Spinal cord (tissue), 10 donors: Measurements from ENCODE around the gene NDUFA5. TPM values are rescaled to one million over a fixed set of nuclear protein-coding genes. Genes with fewer than 3 reads are reported as not detected.

Experiments used
- DNase-seq, 6 donors: peaks; one replicate each; pipeline versions ENCODE4 v3.0.0 to v3.0.0-alpha.2; 2013 to 2015; ENCODE audit warnings: low spot score in 6 of 6, low read depth in 4 of 6
- H3K27ac ChIP-seq: one replicate; pipeline ENCODE4 v1.5.1; 2013; ENCODE audit warnings: low read depth, low read length, control low read depth
- H3K27me3 ChIP-seq: one replicate; pipeline ENCODE4 v1.6.1; 2013; ENCODE audit warnings: low read length; ENCODE audit not compliant: control insufficient read depth, insufficient read depth
- H3K36me3 ChIP-seq: one replicate; pipeline ENCODE4 v1.6.1; 2013; ENCODE audit warnings: low read length; ENCODE audit not compliant: control insufficient read depth, insufficient read depth
- H3K4me1 ChIP-seq: one replicate; pipeline ENCODE4 v1.6.1; 2013; ENCODE audit warnings: low read length; ENCODE audit not compliant: control insufficient read depth, insufficient read depth
- H3K4me3 ChIP-seq: one replicate; pipeline ENCODE4 v1.5.1; 2013; ENCODE audit warnings: low read depth, low read length, control low read depth
- H3K9me3 ChIP-seq: one replicate; pipeline ENCODE4 v1.6.1; 2013; ENCODE audit warnings: low read length; ENCODE audit not compliant: control insufficient read depth, insufficient read depth
- WGBS: methylation state at CpG from one replicate; pipeline ENCODE4 v1.1.5; 2013; ENCODE audit warnings: missing lambda C conversion rate; ENCODE audit not compliant: insufficient coverage; 5-methylcytosine and 5-hydroxymethylcytosine counted together
- polyA plus RNA-seq, 2 donors: library from polyadenylated mRNA; unstranded; fragments of 120-200 nt; gene quantifications; one replicate each; pipeline ENCODE4 v1.2.1, GENCODE V29; 2013; ENCODE audit not compliant: insufficient read length in 2 of 2
- total RNA-seq, 2 donors: library from RNA; depleted of rRNA in 1 of 2; stranded (reverse); fragments of 120-200 nt in 1 of 2; fragments of >200 nt in 1 of 2; gene quantifications; one replicate each; pipeline versions ENCODE4 v1.2.3 to v1.2.4, GENCODE V29; 2013 to 2014
- donor health status: healthy.

Gene NDUFA5
- total and polyA plus RNA-seq, 4 donors: 99.9 to 259 (median 184) TPM

DNA sequence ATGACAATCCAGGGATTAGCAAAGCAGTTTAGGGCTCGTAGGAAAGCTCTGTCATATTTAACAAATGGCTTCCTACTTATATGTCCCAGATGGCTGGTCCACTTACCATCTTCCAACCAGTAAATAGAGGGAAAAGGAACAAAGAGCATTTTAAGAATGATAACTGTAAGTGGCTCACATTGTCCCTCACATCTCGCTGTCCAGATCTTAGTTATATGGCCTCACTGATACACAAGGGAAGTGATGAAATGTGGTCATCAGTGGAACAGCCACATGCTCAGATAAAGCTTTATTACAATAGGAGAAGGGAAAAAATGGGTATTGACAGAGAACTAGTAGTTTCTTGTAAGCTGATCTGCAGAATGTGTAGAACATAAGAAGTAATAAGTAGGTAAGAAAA, 59.0 kb downstream of the NDUFA5 start:
- no peak for DNase-seq
- Histone ChIP-seq H3K4me1 (no peaks in the 10 kb centered on the region), H3K9me3 (no peaks in the 10 kb centered on the region), H3K36me3 (no peaks in the 10 kb centered on the region), H3K4me3 (no peak overlapping the region), H3K27me3 (no peaks in the 10 kb centered on the region), H3K27ac (no peak overlapping the region)
- WGBS: no CpG with 5 or more reads among the region's 2 CpGs

DNA sequence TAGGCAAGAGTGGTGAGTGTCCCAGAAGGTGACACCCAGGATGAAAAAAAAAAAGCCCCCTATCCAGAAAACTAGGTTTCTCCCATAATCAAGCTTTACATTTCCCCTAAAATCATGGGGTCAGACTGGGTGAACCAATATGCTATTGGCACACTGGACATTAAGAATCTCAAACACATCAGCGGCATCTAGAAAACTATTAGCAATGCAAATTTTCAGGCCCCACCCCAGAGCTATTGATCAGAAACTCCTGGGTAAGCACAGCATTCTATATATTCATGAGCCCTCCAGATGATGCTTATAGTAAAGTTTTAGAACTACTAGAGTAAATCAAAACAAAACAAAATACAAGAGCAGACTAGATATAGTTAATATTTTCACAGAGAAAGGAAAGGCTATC, 59.6 kb downstream of the NDUFA5 start:
- Histone ChIP-seq H3K4me3 (no peak overlapping the region), H3K9me3 (no peaks in the 10 kb centered on the region), H3K4me1 (no peaks in the 10 kb centered on the region), H3K36me3 (no peaks in the 10 kb centered on the region), H3K27me3 (no peaks in the 10 kb centered on the region), H3K27ac (no peak overlapping the region)
- DNase-seq: no peak
- no CpG with 5 or more reads among the region's 1 CpG for WGBS

DNA sequence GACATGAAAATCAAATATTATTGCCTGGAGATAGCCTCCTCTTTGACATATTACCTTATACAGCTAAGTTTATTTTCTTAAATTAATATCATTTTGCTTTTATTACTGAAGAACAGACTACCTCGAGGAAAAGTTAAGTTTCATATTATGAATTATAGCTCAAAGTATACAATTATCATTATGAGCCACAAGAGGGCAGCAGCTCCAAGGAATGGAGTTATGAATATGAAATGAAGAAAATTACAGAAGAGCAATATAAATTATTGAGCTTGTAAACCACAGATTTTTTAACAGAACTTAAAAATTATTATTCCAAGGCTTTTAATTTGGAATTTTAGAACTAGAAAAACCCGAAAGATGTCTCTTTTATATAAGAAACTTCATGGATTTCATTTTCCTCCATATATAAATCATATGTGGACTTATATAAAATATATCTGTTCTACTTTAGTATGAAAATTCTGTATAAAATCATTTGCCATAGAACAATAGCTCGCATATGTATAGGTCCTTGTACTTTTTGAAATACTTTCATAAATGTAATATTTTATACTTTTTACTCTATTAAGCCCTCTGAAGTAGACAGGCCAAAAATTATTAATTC, 63.3 kb downstream of the NDUFA5 start:
- Histone ChIP-seq H3K36me3 (no peaks in the 10 kb centered on the region), H3K27me3 (no peaks in the 10 kb centered on the region), H3K9me3 (peaks cover 4% of the 10 kb centered on the region), H3K4me1 (no peaks in the 10 kb centered on the region), H3K27ac (no peak overlapping the region), H3K4me3 (no peak overlapping the region)
- DNase-seq: peak in 5 of 6 donors; percentile 10 to 75 (median 20)
- WGBS: no CpG with 5 or more reads among the region's 3 CpGs

DNA sequence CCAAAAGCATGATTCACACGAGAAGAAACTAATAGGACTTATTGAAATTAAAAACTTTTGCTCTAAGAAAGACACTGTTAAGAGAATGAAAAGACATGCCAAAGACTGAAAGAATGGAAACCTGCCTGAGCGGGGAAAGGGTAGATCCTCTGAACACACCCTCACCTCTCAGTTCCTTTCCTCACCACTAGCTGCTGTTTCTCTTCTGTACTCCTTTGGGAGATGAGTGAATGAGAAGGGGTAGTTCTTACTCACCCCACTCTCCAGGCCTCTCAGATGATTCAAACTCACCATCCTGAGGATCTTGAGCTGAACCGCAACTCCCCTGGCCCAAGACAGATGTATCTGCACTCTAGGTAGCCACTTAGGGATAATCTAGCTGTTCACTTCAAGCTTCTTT, 65.1 kb downstream of the NDUFA5 start:
- Histone ChIP-seq H3K27me3 (no peaks in the 10 kb centered on the region), H3K4me3 (no peak overlapping the region), H3K36me3 (no peaks in the 10 kb centered on the region), H3K4me1 (no peaks in the 10 kb centered on the region), H3K9me3 (peaks cover 4% of the 10 kb centered on the region), H3K27ac (no peak overlapping the region)
- WGBS: 100% methylated on average over 1 of the region's 3 CpGs
- no peak for DNase-seq

Other genes with a start within 250 kb of the NDUFA5 start
- 1 to 10 TPM; 5.9 to 7.8 TPM for gene IQUB, start 23.2 kb downstream of the NDUFA5 start, total RNA-seq
- gene IQUB, start 23.2 kb downstream of the NDUFA5 start, polyA plus RNA-seq: 1 to 10 TPM; 1.4 to 3.2 TPM
- gene ASB15, start 44.0 kb upstream of the NDUFA5 start, total RNA-seq: not detected
- under 1 TPM in 1 of 2 donors, not detected in 1; 0.08 TPM for gene ASB15, start 44.0 kb upstream of the NDUFA5 start, polyA plus RNA-seq
- gene LMOD2, start 98.0 kb upstream of the NDUFA5 start, total RNA-seq: not detected
- under 1 TPM in 1 of 2 donors, not detected in 1; 0.14 TPM for gene LMOD2, start 98.0 kb upstream of the NDUFA5 start, polyA plus RNA-seq
- 10 to 100 TPM; 14.5 to 40.3 TPM for gene WASL, start 191.2 kb upstream of the NDUFA5 start, total RNA-seq
- 10 to 100 TPM; 36.1 to 46.8 TPM for gene WASL, start 191.2 kb upstream of the NDUFA5 start, polyA plus RNA-seq